Osteoblast (primary cell): Measurements from ENCODE around the gene KRTAP10-9. TPM values are rescaled to one million over a fixed set of nuclear protein-coding genes. Genes with fewer than 3 reads are reported as not detected.

Source experiments
- DNase-seq: peaks from one replicate; pipeline ENCODE4 v3.0.0; 2011; ENCODE audit warnings: low spot score, mixed read lengths; ENCODE audit not compliant: insufficient read length; ENCODE audit errors: missing footprints
- H2AFZ ChIP-seq: 2 replicates; pipeline ENCODE4 v1.6.0; 2011; ENCODE audit warnings: mild to moderate bottlenecking, low read length
- H3K27ac ChIP-seq: 2 replicates; pipeline ENCODE4 v1.5.1; 2011; ENCODE audit warnings: mild to moderate bottlenecking, low read depth, low read length, moderate library complexity
- H3K27me3 ChIP-seq: 2 replicates; pipeline ENCODE4 v1.6.0; 2012; ENCODE audit warnings: mild to moderate bottlenecking, control low read depth, inconsistent platforms, low read length, moderate library complexity; ENCODE audit not compliant: insufficient read depth
- H3K36me3 ChIP-seq: 2 replicates; pipeline ENCODE4 v1.5.1; 2011; ENCODE audit warnings: mild to moderate bottlenecking, low read length, control low read depth, moderate library complexity; ENCODE audit not compliant: insufficient read depth
- H3K4me1 ChIP-seq: 2 replicates; pipeline ENCODE4 v1.5.1; 2011; ENCODE audit warnings: mild to moderate bottlenecking, low read length, control low read depth, moderate library complexity; ENCODE audit not compliant: insufficient read depth
- H3K4me2 ChIP-seq: 2 replicates; pipeline ENCODE4 v1.6.0; 2011; ENCODE audit warnings: mild to moderate bottlenecking, low read length; ENCODE audit not compliant: insufficient read depth
- H3K4me3 ChIP-seq: fragments of 200-600 bp; sonication (generic); 3 replicates; pipeline ENCODE4 v1.5.1; 2012; ENCODE audit warnings: mild to moderate bottlenecking, low read length, inconsistent platforms; ENCODE audit not compliant: insufficient read depth
- H3K79me2 ChIP-seq: 2 replicates; pipeline ENCODE4 v1.6.0; 2012; ENCODE audit warnings: mild to moderate bottlenecking, low read length, control low read depth, inconsistent platforms; ENCODE audit not compliant: insufficient read depth
- H3K9me3 ChIP-seq: 2 replicates; pipeline ENCODE4 v1.5.1; 2011; ENCODE audit warnings: low read depth, low read length, control low read depth
- H4K20me1 ChIP-seq: 2 replicates; pipeline ENCODE4 v1.6.0; 2012; ENCODE audit warnings: mild to moderate bottlenecking, low read length, control low read depth; ENCODE audit not compliant: insufficient read depth
- total RNA-seq: library from RNA; depleted of rRNA; stranded (reverse); fragments of >200 nt; gene quantifications from 2 replicates; pipeline ENCODE4 v1.2.3, GENCODE V29; 2012
- TF ChIP-seq, protein P1 (sequence below): IDR thresholded peaks from 2 replicates; pipeline ENCODE4 v1.5.1; 2011; ENCODE audit warnings: mild to moderate bottlenecking, low read depth, low read length, moderate library complexity; ENCODE audit errors: extremely low read depth

The KRTAP10-9 gene
- total RNA-seq, 1 donor: not detected

DNA sequence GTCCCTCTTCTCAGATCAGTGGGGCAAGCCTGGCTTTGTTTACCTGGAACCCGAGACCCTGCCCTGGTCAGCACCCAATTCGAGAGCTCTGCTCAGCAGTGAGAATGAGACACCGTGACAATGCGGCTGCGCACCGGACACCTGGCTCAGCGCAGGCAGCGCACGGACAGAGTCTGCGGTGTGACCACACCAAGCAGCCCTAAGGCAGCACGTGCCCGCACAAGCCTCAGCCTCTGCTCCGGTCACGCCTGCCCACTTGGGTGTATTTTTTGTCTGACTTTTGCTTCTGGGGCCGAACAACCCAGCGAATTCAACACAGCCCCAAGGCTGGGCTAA, 10.3 kb upstream of the KRTAP10-9 start:
- TF ChIP-seq, protein P1, sequence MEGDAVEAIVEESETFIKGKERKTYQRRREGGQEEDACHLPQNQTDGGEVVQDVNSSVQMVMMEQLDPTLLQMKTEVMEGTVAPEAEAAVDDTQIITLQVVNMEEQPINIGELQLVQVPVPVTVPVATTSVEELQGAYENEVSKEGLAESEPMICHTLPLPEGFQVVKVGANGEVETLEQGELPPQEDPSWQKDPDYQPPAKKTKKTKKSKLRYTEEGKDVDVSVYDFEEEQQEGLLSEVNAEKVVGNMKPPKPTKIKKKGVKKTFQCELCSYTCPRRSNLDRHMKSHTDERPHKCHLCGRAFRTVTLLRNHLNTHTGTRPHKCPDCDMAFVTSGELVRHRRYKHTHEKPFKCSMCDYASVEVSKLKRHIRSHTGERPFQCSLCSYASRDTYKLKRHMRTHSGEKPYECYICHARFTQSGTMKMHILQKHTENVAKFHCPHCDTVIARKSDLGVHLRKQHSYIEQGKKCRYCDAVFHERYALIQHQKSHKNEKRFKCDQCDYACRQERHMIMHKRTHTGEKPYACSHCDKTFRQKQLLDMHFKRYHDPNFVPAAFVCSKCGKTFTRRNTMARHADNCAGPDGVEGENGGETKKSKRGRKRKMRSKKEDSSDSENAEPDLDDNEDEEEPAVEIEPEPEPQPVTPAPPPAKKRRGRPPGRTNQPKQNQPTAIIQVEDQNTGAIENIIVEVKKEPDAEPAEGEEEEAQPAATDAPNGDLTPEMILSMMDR: no peak
- DNase-seq: no peak

DNA sequence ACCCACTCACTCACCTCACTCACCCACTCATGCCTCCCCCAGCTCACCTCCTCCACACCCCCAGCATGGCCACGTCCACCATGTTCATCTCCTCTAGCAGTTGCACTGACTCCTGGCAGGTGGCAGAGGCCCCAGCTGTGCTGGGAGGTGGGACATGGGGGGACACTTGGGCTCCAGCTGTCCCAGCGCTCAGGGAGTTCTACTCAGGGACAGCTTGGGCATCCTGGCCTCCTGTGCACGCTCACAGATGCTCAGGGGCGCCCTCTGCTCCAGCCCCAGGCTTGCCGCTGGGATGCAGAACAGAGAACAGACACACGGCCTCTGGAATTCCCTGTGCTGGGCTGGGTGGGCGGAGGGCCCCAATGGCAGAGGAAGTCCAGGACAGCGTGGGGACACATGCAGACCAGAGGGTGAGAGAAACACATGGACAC, 9.8 kb upstream of the KRTAP10-9 start:
- no peak overlapping the region for H3K4me2 ChIP-seq
- H3K9me3 ChIP-seq: no peaks in the 10 kb centered on the region
- H2AFZ ChIP-seq: no peak overlapping the region
- H3K27me3 ChIP-seq: no peaks in the 10 kb centered on the region
- H3K79me2 ChIP-seq: no peaks in the 10 kb centered on the region
- no peak for DNase-seq
- TF ChIP-seq, protein P1: no peak
- no peaks in the 10 kb centered on the region for H3K4me1 ChIP-seq
- no peaks in the 10 kb centered on the region for H3K36me3 ChIP-seq
- H3K4me3 ChIP-seq: no peak overlapping the region
- H4K20me1 ChIP-seq: no peaks in the 10 kb centered on the region
- H3K27ac ChIP-seq: no peak overlapping the region

More for the DNA sequence above, 10.3 kb upstream of the KRTAP10-9 start:
- no peak overlapping the region for H3K4me2 ChIP-seq
- H3K4me3 ChIP-seq: no peak overlapping the region
- no peaks in the 10 kb centered on the region for H3K36me3 ChIP-seq
- H3K4me1 ChIP-seq: no peaks in the 10 kb centered on the region
- H2AFZ ChIP-seq: no peak overlapping the region
- H3K27ac ChIP-seq: no peak overlapping the region
- H3K79me2 ChIP-seq: no peaks in the 10 kb centered on the region
- H4K20me1 ChIP-seq: no peaks in the 10 kb centered on the region
- no peaks in the 10 kb centered on the region for H3K27me3 ChIP-seq
- peaks cover 3% of the 10 kb centered on the region for H3K9me3 ChIP-seq

DNA sequence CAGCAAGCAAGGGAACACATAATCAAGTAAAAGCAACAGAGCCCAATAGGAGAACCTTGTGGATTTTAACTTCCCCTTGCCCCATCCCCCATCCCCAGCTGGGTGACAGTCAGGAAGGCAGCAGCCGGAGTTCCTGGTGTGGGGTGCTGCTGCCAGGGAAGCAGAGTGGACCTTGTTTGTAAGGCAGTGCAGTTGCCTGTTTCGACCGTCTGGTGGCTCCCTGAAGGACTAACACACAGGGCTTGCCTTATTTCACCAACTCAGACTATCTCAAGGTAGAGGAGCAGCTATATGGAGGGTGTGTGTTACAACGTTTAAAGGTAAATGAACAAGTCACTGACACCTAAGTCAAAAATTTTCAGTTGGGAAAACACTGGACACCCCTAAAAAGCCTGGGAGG, 8.4 kb upstream of the KRTAP10-9 start:
- TF ChIP-seq, protein P1: peak; percentile 29
- Histone ChIP-seq H2AFZ (no peak overlapping the region), H3K36me3 (no peaks in the 10 kb centered on the region), H3K9me3 (no peaks in the 10 kb centered on the region), H3K4me1 (no peaks in the 10 kb centered on the region), H3K27ac (no peak overlapping the region), H3K27me3 (no peaks in the 10 kb centered on the region), H4K20me1 (no peaks in the 10 kb centered on the region), H3K79me2 (no peaks in the 10 kb centered on the region), H3K4me3 (no peak overlapping the region), H3K4me2 (no peak overlapping the region)
- DNase-seq: no peak

DNA sequence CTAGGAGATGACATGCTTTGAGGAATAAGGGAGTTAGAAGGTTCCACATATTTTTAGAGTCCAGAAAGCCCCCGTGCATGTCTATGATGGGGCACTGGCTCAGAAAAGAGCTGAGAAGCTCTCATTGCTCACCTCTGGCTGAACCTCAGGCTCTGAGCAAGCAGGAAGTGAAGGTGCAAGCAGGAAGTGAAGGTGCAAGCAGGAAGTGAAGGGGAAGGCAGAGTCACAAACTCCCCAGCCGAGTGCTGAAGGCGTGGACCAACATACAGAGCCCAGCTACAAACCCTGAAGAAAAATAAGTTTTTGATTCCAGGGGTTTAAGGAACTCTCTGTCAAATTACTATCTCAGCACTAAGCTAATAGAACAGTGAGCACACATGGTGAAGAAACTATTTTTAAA, 8.0 kb upstream of the KRTAP10-9 start:
- no peaks in the 10 kb centered on the region for H3K79me2 ChIP-seq
- DNase-seq: no peak
- no peak overlapping the region for H3K4me3 ChIP-seq
- no peak overlapping the region for H3K4me2 ChIP-seq
- H4K20me1 ChIP-seq: no peaks in the 10 kb centered on the region
- no peaks in the 10 kb centered on the region for H3K27me3 ChIP-seq
- no peaks in the 10 kb centered on the region for H3K4me1 ChIP-seq
- TF ChIP-seq, protein P1: no peak
- H3K36me3 ChIP-seq: no peaks in the 10 kb centered on the region
- H2AFZ ChIP-seq: no peak overlapping the region
- no peaks in the 10 kb centered on the region for H3K9me3 ChIP-seq
- no peak overlapping the region for H3K27ac ChIP-seq
